GM12874 (cell line): ENCODE results near the gene TEX30.

Source experiments
- CTCF ChIP-seq: IDR thresholded peaks from 2 replicates; pipeline ENCODE4 v1.5.1; 2011; ENCODE audit warnings: low read depth, mild to moderate bottlenecking, control low read depth, low read length, moderate library complexity; ENCODE audit not compliant: insufficient read depth

The TEX30 gene

GRCh38 chr13:102768909-102769308 is 4.7 kb downstream of the TEX30 start:
- TF ChIP-seq CTCF = no peak

- TF ChIP-seq CTCF = no peak
Measured at GRCh38 chr13:102763741-102764140, 9.8 kb downstream of the TEX30 start.

- TF ChIP-seq CTCF = no peak
Measured at GRCh38 chr13:102761071-102761470, 12.5 kb downstream of the TEX30 start.

GRCh38 chr13:102758842-102759241 is 14.7 kb downstream of the TEX30 start:
- no peak for TF ChIP-seq CTCF

- TF ChIP-seq CTCF = no peak
Measured at GRCh38 chr13:102757006-102757405, 16.6 kb downstream of the TEX30 start.

GRCh38 chr13:102751886-102752285 is 21.7 kb downstream of the TEX30 start:
- TF ChIP-seq CTCF = no peak

GRCh38 chr13:102742506-102742905 is 31.1 kb downstream of the TEX30 start:
- TF ChIP-seq CTCF = no peak

- no peak for TF ChIP-seq CTCF
Measured at GRCh38 chr13:102742101-102742500, 31.5 kb downstream of the TEX30 start.
